ENCODE measurements around the gene COQ8A. TPM values are rescaled to one million over a fixed set of nuclear protein-coding genes. Genes with fewer than 3 reads are reported as not detected.
A peak's percentile ranks its signal among the peaks of the same experiment; 100 is the strongest.
"Not testable (repeated sequence)": the region's sequence is repeated elsewhere in the genome, so short reads cannot be mapped to it uniquely, and the experiment has no call there.

COQ8A gene
- total RNA-seq, 2 experiments from 2014 or later = 27.2 to 28.5 TPM

DNA sequence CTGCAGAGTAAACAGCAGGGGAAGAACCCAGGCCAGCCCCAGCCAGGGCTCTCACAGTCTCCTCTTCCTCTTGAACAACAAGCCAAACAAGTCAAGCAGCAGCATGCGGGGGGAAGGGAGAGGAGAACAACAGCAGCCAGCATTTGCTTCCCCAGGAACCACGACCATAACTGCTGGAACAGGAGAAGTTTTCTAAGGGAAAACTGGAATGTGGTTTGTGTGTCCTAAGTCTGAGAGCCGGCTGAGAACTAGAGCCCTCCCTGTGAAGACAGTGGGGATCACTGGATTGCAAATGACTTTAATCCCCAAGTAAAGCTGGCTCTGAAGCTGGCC lies 48.2 kb downstream of the COQ8A start:
- Mint-ChIP-seq H3K27ac (no peak overlapping the region), H3K36me3 (no peaks in the 10 kb centered on the region), H3K9me3 (no peaks in the 10 kb centered on the region), H3K4me1 (peaks cover 18% of the 10 kb centered on the region), H3K27me3 (no peaks in the 10 kb centered on the region), H3K4me3 (no peak overlapping the region)
- DNase-seq = no peak

- Mint-ChIP-seq H3K4me3 (peak overlapping the region; percentile 27), H3K4me1 (peaks cover 18% of the 10 kb centered on the region), H3K9me3 (no peaks in the 10 kb centered on the region), H3K36me3 (no peaks in the 10 kb centered on the region), H3K27ac (peak overlapping the region; percentile 83), H3K27me3 (no peaks in the 10 kb centered on the region)
- DNase-seq = no peak
Measured at GRCh38 chr1:226989085-226989920, 49.2 kb downstream of the COQ8A start.

DNA sequence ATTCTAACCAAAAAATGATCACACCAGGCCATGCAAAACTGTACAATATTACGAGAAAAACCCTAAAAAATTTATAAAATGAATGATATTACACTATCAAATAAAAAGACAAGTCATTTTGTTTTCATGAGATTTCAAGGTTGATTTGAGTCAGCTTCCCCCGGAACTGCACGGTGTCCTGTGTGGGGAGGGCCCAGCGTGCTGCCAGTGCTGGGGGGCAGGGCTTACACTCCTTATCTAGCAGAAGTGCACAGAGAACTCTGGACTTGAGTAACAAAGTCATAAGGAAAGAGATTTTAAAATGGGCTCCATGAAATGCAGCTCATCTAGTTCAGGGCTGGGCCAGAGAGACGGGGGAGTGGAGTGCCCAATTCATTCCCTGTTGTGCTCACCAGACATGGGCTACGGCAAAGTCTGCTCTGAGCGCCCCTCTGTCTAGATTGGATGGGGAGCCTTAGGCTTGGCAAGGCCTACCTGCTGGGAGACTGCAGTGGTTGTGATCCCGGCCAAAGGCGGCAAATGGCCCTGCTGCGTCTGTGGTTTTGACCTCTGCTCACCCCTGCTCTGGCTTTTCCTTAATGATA lies 50.1 kb downstream of the COQ8A start:
- peak; percentile 52 for DNase-seq
- Mint-ChIP-seq H3K4me3 (peak overlapping the region; percentile 32), H3K36me3 (no peaks in the 10 kb centered on the region), H3K27ac (peak overlapping the region; percentile 83), H3K9me3 (no peaks in the 10 kb centered on the region), H3K27me3 (no peaks in the 10 kb centered on the region), H3K4me1 (peaks cover 18% of the 10 kb centered on the region)

- DNase-seq = no peak
- H3K4me1 Mint-ChIP-seq = peaks cover 18% of the 10 kb centered on the region
- no peaks in the 10 kb centered on the region for H3K27me3 Mint-ChIP-seq
- no peaks in the 10 kb centered on the region for H3K36me3 Mint-ChIP-seq
- H3K4me3 Mint-ChIP-seq = no peak overlapping the region
- H3K27ac Mint-ChIP-seq = no peak overlapping the region
- H3K9me3 Mint-ChIP-seq = no peaks in the 10 kb centered on the region
Measured at GRCh38 chr1:226991920-226992319, 51.8 kb downstream of the COQ8A start.

DNA sequence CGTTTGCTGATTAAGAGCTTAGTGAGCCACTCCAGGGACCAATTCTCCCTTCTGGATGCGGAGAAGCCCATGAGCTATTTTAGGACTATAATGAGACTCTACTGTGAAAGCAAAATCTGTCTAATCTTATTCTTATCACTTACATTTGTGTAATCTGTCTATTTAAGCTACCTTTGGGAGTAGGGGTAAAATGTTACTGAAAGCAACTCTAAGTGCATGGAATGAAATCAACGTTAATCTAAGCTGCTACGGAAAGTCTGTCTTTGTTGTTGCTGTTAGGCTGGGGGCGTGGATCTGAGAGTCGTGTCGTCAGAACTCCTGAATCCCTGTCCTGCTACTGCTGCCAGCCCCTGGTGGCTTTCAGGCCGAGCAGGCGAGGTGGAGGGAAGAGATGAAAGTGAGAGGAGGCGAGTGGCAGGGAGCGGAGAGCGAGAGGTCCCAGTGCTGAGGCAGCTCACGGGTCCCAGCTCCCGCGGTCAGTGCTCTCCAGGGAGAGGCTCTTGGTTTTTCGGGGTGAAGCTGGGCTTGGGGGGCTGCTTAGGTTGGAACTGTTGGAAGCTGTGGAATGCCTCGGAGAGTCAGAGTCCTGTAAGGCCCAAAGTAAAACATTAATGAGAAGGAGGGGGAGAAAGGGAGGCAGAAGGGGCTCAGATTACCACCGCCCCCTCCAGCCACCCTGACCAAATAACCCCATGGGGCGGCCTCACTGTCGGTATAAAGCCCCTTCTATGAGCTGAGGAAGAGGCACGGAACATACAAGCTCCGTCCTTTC lies 53.9 kb downstream of the COQ8A start:
- Mint-ChIP-seq H3K27me3 (no peaks in the 10 kb centered on the region), H3K9me3 (no peaks in the 10 kb centered on the region), H3K36me3 (no peaks in the 10 kb centered on the region), H3K4me3 (no peak overlapping the region), H3K27ac (no peak overlapping the region), H3K4me1 (peaks cover 17% of the 10 kb centered on the region)
- DNase-seq = no peak

DNA sequence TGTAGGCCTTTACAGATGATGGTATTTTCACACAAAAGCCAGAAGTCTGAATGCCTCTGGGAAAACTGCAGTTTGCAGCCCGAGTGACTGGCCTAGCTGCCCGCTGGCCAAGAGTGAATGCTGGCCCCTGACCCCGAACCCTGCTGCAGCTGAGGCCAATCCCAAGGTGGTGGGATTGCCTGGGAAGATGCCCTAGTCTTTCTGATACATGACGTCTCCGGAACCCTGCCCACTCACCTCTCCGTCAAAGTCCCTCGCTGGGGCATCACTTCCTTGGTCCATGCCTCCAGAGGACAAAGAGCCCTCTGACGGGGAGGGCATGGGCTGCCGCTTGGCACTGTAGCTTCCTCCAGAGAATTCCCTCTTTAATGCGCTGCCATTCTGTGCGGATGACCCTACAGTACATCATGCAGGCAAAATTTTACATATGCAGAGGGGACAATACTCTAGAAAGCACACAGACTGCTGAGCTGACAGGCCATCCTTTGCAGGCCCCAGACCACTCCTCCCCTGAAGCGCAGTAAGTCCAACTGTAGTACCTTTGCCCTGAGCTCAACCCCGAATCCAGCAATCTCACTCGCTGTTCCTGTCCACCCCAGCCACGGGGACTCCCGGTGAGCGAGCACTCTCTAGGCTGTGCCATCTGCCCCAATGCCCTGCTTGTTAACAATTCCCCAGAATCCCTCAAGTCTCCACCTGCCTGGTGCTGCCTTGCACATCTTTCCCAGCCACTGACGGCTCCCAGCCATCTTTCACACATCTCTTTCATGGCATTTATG lies 54.7 kb downstream of the COQ8A start:
- no peak for DNase-seq
- Mint-ChIP-seq H3K9me3 (no peaks in the 10 kb centered on the region), H3K4me3 (no peak overlapping the region), H3K4me1 (peaks cover 10% of the 10 kb centered on the region), H3K36me3 (no peaks in the 10 kb centered on the region), H3K27me3 (no peaks in the 10 kb centered on the region), H3K27ac (no peak overlapping the region)

DNA sequence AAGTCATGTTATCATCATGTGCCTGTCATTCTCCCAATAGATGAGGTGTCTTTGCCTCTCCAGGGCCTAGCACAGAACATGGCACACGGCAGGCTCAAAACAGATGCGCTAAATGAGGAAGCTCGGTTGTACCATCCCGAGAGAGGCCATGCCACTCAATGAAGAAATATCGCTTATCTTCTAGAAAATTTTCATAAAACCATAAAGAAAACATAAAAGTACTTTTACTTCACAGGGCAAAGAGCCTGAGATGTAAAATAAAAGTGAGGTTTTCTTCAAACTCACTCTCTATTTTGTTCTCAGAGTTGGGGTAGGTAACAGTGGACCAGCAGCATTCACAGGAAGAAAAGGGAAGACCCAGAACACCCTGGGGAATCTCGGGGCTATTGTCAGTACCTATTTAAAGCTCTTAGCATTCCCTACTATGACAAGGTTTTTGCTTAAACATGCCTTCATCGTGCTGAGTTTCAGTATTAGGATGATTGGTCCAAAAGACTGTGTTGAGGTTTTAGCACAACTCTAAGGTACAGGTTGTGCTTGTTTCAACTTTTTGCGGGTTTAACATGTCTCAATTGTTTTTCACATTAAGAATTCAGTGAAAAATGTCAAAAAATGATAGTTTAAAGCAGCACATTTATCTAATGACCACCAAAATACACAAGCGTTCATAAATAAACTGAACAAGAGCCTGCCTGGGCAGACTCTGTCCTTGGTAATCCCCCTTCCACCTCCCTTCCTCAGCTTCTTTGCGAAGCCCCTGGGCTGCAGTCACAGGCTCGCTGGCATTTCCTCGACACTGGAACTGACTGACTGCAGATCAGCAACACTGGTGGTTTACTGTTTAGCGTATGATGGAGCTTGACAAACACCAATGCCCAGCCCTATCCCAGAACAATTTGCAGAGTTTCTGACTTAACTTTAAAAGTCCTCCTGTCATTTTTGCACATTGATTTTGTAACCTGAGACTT lies 55.6 kb downstream of the COQ8A start:
- Mint-ChIP-seq H3K4me1 (peaks cover 1% of the 10 kb centered on the region), H3K27ac (no peak overlapping the region), H3K4me3 (no peak overlapping the region), H3K27me3 (no peaks in the 10 kb centered on the region), H3K36me3 (no peaks in the 10 kb centered on the region), H3K9me3 (no peaks in the 10 kb centered on the region)
- DNase-seq = no peak

- H3K9me3 Mint-ChIP-seq, H3K27ac Mint-ChIP-seq, H3K4me1 Mint-ChIP-seq, DNase-seq, H3K36me3 Mint-ChIP-seq, H3K4me3 Mint-ChIP-seq, H3K27me3 Mint-ChIP-seq: not testable (repeated sequence)
Measured at GRCh38 chr1:226999579-226999978, 59.5 kb downstream of the COQ8A start.

- Mint-ChIP-seq H3K4me3 (no peak overlapping the region), H3K27ac (no peak overlapping the region), H3K4me1 (no peaks in the 10 kb centered on the region), H3K36me3 (no peaks in the 10 kb centered on the region), H3K27me3 (no peaks in the 10 kb centered on the region), H3K9me3 (no peaks in the 10 kb centered on the region)
- no peak for DNase-seq
Measured at GRCh38 chr1:227002531-227003049, 62.5 kb downstream of the COQ8A start.

GRCh38 chr1:227003165-227003564 lies 63.1 kb downstream of the COQ8A start:
- Mint-ChIP-seq H3K4me1 (no peaks in the 10 kb centered on the region), H3K27me3 (no peaks in the 10 kb centered on the region), H3K36me3 (no peaks in the 10 kb centered on the region), H3K27ac (no peak overlapping the region), H3K9me3 (no peaks in the 10 kb centered on the region), H3K4me3 (no peak overlapping the region)
- DNase-seq = no peak

GRCh38 chr1:227004796-227005195 lies 64.7 kb downstream of the COQ8A start:
- no peaks in the 10 kb centered on the region for H3K9me3 Mint-ChIP-seq
- DNase-seq = no peak
- no peak overlapping the region for H3K27ac Mint-ChIP-seq
- H3K36me3 Mint-ChIP-seq = no peaks in the 10 kb centered on the region
- no peaks in the 10 kb centered on the region for H3K27me3 Mint-ChIP-seq
- no peaks in the 10 kb centered on the region for H3K4me1 Mint-ChIP-seq
- no peak overlapping the region for H3K4me3 Mint-ChIP-seq

DNA sequence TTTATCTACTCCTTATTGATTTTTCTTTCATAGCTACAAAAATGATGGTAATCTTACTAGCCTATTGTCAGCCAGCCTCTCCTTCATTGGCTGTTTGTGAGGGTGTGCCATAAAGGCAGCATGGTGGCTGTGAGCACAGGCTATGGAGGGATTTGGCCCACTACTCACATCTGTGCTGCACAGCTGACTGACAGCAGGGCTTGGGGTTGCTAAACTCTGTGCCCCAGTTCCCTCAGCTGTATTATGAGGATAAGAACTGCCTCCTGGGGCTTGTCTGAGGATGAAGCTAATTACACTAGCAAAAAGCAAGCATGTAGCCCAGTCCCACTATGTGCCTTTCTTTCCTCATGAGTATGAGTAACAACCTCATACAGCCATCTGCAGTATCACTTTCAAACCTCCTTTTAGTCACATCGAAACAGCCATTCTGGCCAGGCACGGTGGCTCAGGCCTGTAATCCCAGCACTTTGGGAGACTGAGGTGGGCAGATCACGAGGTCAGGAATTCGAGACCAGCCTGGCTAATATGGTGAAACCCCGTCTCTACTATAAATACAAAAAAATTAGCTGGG lies 66.2 kb downstream of the COQ8A start:
- no peaks in the 10 kb centered on the region for H3K4me1 Mint-ChIP-seq
- H3K9me3 Mint-ChIP-seq = no peaks in the 10 kb centered on the region

DNA sequence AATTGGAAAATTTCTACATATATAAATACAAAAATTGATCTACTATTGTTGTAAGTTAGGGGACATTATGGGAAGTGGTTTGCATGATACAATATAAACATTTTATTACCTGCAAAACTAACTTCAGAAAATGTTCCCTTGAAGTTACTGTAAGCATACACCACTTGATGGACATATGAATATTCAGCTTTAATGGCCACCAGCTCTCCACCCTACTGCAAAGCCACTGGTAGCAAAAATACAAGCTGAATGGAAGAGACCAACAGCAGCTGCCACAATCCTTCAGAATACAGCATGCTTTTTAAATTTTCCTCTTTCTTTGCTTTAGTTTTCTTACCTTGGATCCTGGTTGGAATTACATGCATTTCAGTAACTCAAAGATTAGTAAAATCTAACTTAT lies 69.8 kb downstream of the COQ8A start:
- no peak for DNase-seq
- H3K36me3 Mint-ChIP-seq = no peaks in the 10 kb centered on the region
- H3K4me3 Mint-ChIP-seq = no peak overlapping the region
- no peaks in the 10 kb centered on the region for H3K4me1 Mint-ChIP-seq
- no peaks in the 10 kb centered on the region for H3K27me3 Mint-ChIP-seq
- H3K27ac Mint-ChIP-seq = no peak overlapping the region
- no peaks in the 10 kb centered on the region for H3K9me3 Mint-ChIP-seq

More for the DNA sequence above, 66.2 kb downstream of the COQ8A start:
- no peak for DNase-seq
- no peak overlapping the region for H3K4me3 Mint-ChIP-seq
- no peak overlapping the region for H3K27ac Mint-ChIP-seq
- no peaks in the 10 kb centered on the region for H3K27me3 Mint-ChIP-seq
- no peaks in the 10 kb centered on the region for H3K36me3 Mint-ChIP-seq

- Mint-ChIP-seq H3K27me3 (no peaks in the 10 kb centered on the region), H3K36me3 (no peaks in the 10 kb centered on the region), H3K9me3 (no peaks in the 10 kb centered on the region), H3K27ac (no peak overlapping the region), H3K4me3 (no peak overlapping the region), H3K4me1 (no peaks in the 10 kb centered on the region)
- no peak for DNase-seq
Measured at GRCh38 chr1:227010645-227011044, 70.6 kb downstream of the COQ8A start.

All from activated naive CD8-positive, alpha-beta T cell treated with anti-CD3 and anti-CD28 coated beads for 36 hours (primary cell).